Stimulated activated CD4-positive, alpha-beta T cell treated with anti-CD3 and anti-CD28 coated beads, Interleukin-12 subunit alpha, Interleukin-12 subunit beta, amount 100 ng/mL, for 24 hours (primary cell): ENCODE measurements around the gene AQP2.

Experiments
- DNase-seq, 2 experiments: peaks; one replicate each; pipeline ENCODE4 v3.0.0-alpha.2; 2020; ENCODE audit warnings: low read depth in 2 of 2

Gene AQP2

GRCh38 chr12:49955899-49956662 is 5.5 kb downstream of the AQP2 start:
- no peak for DNase-seq

- no peak for DNase-seq
These were observed 6.4 kb downstream of the AQP2 start for GRCh38 chr12:49956663-49957569.

- DNase-seq = no peak
These were observed 7.0 kb downstream of the AQP2 start for GRCh38 chr12:49957570-49957967.

- no peak for DNase-seq
These were observed 9.3 kb downstream of the AQP2 start for GRCh38 chr12:49959685-49960473.

- DNase-seq = no peak
These were observed 10.1 kb downstream of the AQP2 start for GRCh38 chr12:49960474-49961110.

GRCh38 chr12:49961111-49961922 is 10.8 kb downstream of the AQP2 start, which contains the start of gene AQP5:
Gene AQP5, plus strand, starts transcription at chr12:49961872. Its CDS starts 146 bp downstream, at chr12:49962018.
- DNase-seq = no peak

GRCh38 chr12:49961993-49962764 is 11.6 kb downstream of the AQP2 start:
- DNase-seq = no peak

- DNase-seq = no peak
These were observed 12.6 kb downstream of the AQP2 start for GRCh38 chr12:49962861-49963765.

GRCh38 chr12:49963976-49964815 is 13.7 kb downstream of the AQP2 start:
- DNase-seq = no peak

- DNase-seq = no peak
These were observed 14.5 kb downstream of the AQP2 start for GRCh38 chr12:49964849-49965624.

GRCh38 chr12:49965836-49966235 is 15.3 kb downstream of the AQP2 start:
- no peak for DNase-seq

GRCh38 chr12:49966511-49967041 is 16.0 kb downstream of the AQP2 start:
- no peak for DNase-seq

- peak; percentile 83 to 96 for DNase-seq
These were observed 16.7 kb downstream of the AQP2 start for GRCh38 chr12:49967042-49967776.

- DNase-seq = no peak
These were observed 17.3 kb downstream of the AQP2 start for GRCh38 chr12:49967777-49968250.

- DNase-seq = no peak
These were observed 17.9 kb downstream of the AQP2 start for GRCh38 chr12:49968471-49968870.

- DNase-seq = no peak
These were observed 18.5 kb downstream of the AQP2 start for GRCh38 chr12:49969027-49969426.
